K562 (cell line): ENCODE results near the gene PICK1. TPM values are rescaled to one million over a fixed set of nuclear protein-coding genes. Genes with fewer than 3 reads are reported as not detected.

Experiments used
- ATAC-seq: fragments of 200-7000 bp; cut with Tn5 transposase; 3 replicates; pipeline ENCODE4 v1.9.1; 2020; ENCODE audit warnings: moderate library complexity
- BruUV-seq: library from RNA; stranded (reverse); fragments of 400-500 nt; replicated peaks from 2 replicates; lab custom pipeline; 2021; lab: Mats Ljungman, UMichigan
- CTCF ChIA-PET: fragments of 300-600 bp; formaldehyde crosslinking; extraction: SDS; loops from one replicate; lab custom pipeline; 2021; ENCODE audit warnings: low intra/inter-chr PET ratio; lab: Yijun Ruan, JAX
- POLR2A ChIA-PET: fragments of 300-600, 350-650 bp; sonication (Branson Sonifier 250); formaldehyde crosslinking; extraction: SDS; loops from one replicate; lab custom pipeline; 2021; ENCODE audit warnings: antibody characterized with exemption, inconsistent platforms; lab: Yijun Ruan, JAX
- DNase-seq, 4 experiments: peaks; one replicate each; pipeline versions ENCODE4 v3.0.0 to v3.0.0-alpha.2; 2011 to 2018; ENCODE audit warnings: low spot score in 3 of 4, mixed read lengths in 3 of 4; ENCODE audit errors: extremely low read depth in 1 of 4
- FAIRE-seq: peaks from 2 replicates; lab custom pipeline; 2011; peaks lifted over from hg19 to GRCh38; lab: Jason Lieb, UNC
- H2AFZ ChIP-seq: 2 replicates; pipeline ENCODE4 v1.6.0; 2011; ENCODE audit warnings: low read depth, low read length, control low read depth, inconsistent platforms
- H3K27ac ChIP-seq: fragments of 200-600 bp; 3 replicates; pipeline ENCODE4 v1.8.0; 2011; ENCODE audit warnings: low read depth, mild to moderate bottlenecking, control low read depth, inconsistent platforms, low read length, moderate library complexity, mixed read lengths; ENCODE audit errors: extremely low read depth
- H3K27me3 ChIP-seq, 2 experiments: fragments of 300-600 bp in 1 of 2; 2 replicates in 1 of 2; 3 replicates in 1 of 2; pipeline versions ENCODE4 v1.6.0 to v1.8.0; 2011; ENCODE audit warnings: inconsistent platforms in 2 of 2, low read length in 2 of 2, mild to moderate bottlenecking in 1 of 2, mixed read lengths in 1 of 2, moderate library complexity in 1 of 2; ENCODE audit not compliant: control insufficient read depth in 2 of 2, insufficient read depth in 2 of 2
- H3K36me3 ChIP-seq: fragments of 300-600 bp; 3 replicates; pipeline ENCODE4 v1.8.0; 2011; ENCODE audit warnings: mild to moderate bottlenecking, low read length, inconsistent platforms; ENCODE audit not compliant: control insufficient read depth, insufficient read depth
- H3K4me1 ChIP-seq, 2 experiments: fragments of 200-600 bp in 1 of 2; replicated peaks in 1 of 2; 2 replicates in 1 of 2; 3 replicates in 1 of 2; pipeline versions ENCODE4 v1.5.1 to v1.8.0; 2011; ENCODE audit warnings: inconsistent platforms in 2 of 2, low read length in 2 of 2, mild to moderate bottlenecking in 1 of 2, mixed read lengths in 1 of 2, moderate library complexity in 1 of 2; ENCODE audit not compliant: control insufficient read depth in 2 of 2, insufficient read depth in 2 of 2
- H3K4me2 ChIP-seq: 2 replicates; pipeline ENCODE4 v1.6.1; 2011; ENCODE audit warnings: low read length, control low read depth, inconsistent platforms, mixed read lengths; ENCODE audit not compliant: insufficient read depth
- H3K4me3 ChIP-seq: fragments of 200-600 bp; sonication (generic), shearing (Covaris generic); 2 replicates; pipeline ENCODE4 v1.5.1; 2016; ENCODE audit warnings: control low read depth, inconsistent platforms
- H3K79me2 ChIP-seq: fragments of 200-600 bp; 3 replicates; pipeline ENCODE4 v1.8.0; 2011; ENCODE audit warnings: low read length, inconsistent platforms; ENCODE audit not compliant: control insufficient read depth, insufficient read depth
- H3K9ac ChIP-seq, 2 experiments: 2 replicates each; pipeline versions ENCODE4 v1.6.0 to v1.6.1; 2011; ENCODE audit warnings: low read depth in 2 of 2, low read length in 2 of 2, control low read depth in 1 of 2, inconsistent platforms in 1 of 2, mild to moderate bottlenecking in 1 of 2, mixed read lengths in 1 of 2; ENCODE audit not compliant: insufficient read depth in 1 of 2
- H3K9me1 ChIP-seq: one replicate; pipeline ENCODE4 v1.6.0; 2011; ENCODE audit warnings: inconsistent platforms, mild to moderate bottlenecking, low read length, moderate library complexity; ENCODE audit not compliant: control insufficient read depth, insufficient read depth
- H3K9me3 ChIP-seq: replicated peaks from 2 replicates; pipeline ENCODE4 v1.5.1; 2011; ENCODE audit warnings: low read depth, low read length, inconsistent platforms; ENCODE audit not compliant: control insufficient read depth, insufficient read depth
- H4K20me1 ChIP-seq: replicated peaks from 2 replicates; pipeline ENCODE4 v1.6.1; 2011; ENCODE audit warnings: low read length, inconsistent platforms, mixed read lengths; ENCODE audit not compliant: control insufficient read depth, insufficient read depth
- E2F3 ChIP-seq: fragments of 250-450 bp; sonication (Bioruptor Pico); IDR thresholded peaks from 2 replicates; pipeline ENCODE4 v1.4.0; 2020; ENCODE audit warnings: mild to moderate bottlenecking
- FOS ChIP-seq: IDR thresholded peaks from 3 replicates; pipeline ENCODE4 v1.6.1; 2011; ENCODE audit not compliant: insufficient read length; ENCODE audit errors: extremely low read depth
- FOXJ3 ChIP-seq: sonication (generic); formaldehyde crosslinking; IDR thresholded peaks from 2 replicates; pipeline ENCODE4 v1.4.0; 2020; ENCODE audit warnings: mild to moderate bottlenecking, missing genetic modification reagents
- FOXP1 ChIP-seq: sonication (generic); formaldehyde crosslinking; IDR thresholded peaks from 2 replicates; pipeline ENCODE4 v1.8.0; 2022; ENCODE audit warnings: mild to moderate bottlenecking, missing genetic modification reagents
- GABPB2 ChIP-seq: fragments of 250-450 bp; sonication (Bioruptor Pico); conservative IDR thresholded peaks from 2 replicates; pipeline ENCODE4 v1.5.1; 2021; ENCODE audit warnings: mild to moderate bottlenecking
- MYC ChIP-seq, 2 experiments: fragments of 250-450 bp in 1 of 2; sonication (Bioruptor Pico) in 1 of 2; IDR thresholded peaks; 2 replicates each; pipeline versions ENCODE4 v1.5.1 to v1.6.1; 2012 to 2021; ENCODE audit warnings: low read depth in 2 of 2, borderline replicate concordance in 1 of 2, improper control_type of control experiment in 1 of 2, low read length in 1 of 2, mild to moderate bottlenecking in 1 of 2, moderate library complexity in 1 of 2
- NFXL1 ChIP-seq: fragments of 450-650 bp; formaldehyde crosslinking; IDR thresholded peaks from 2 replicates; pipeline ENCODE4 v1.4.0; 2021; ENCODE audit warnings: mild to moderate bottlenecking
- RCOR1 ChIP-seq, 2 experiments: IDR thresholded peaks; 2 replicates each; pipeline ENCODE4 v1.6.1; 2012; ENCODE audit warnings: low read depth in 2 of 2, low read length in 2 of 2, borderline replicate concordance in 1 of 2, improper control_type of control experiment in 1 of 2
- SREBF1 ChIP-seq: fragments of 150-350 bp; IDR thresholded peaks from 2 replicates; pipeline ENCODE4 v1.6.1; 2014; ENCODE audit warnings: antibody characterized with exemption, low read depth, low read length, borderline replicate concordance
- XRCC4 ChIP-seq: IDR thresholded peaks from one replicate; pipeline ENCODE4 v1.6.1; 2011; ENCODE audit not compliant: insufficient read depth, insufficient read length; ENCODE audit errors: extremely low read depth
- ZFX ChIP-seq: sonication (generic); formaldehyde crosslinking; IDR thresholded peaks from 2 replicates; pipeline ENCODE4 v1.8.0; 2022; ENCODE audit warnings: mild to moderate bottlenecking, missing genetic modification reagents, moderate library complexity
- ZNF347 ChIP-seq: fragments of 450-650 bp; formaldehyde crosslinking; IDR thresholded peaks from 2 replicates; pipeline ENCODE4 v1.4.0; 2020; ENCODE audit warnings: low read depth, mild to moderate bottlenecking, moderate library complexity
- ZNF395 ChIP-seq: fragments of 200-800 bp; sonication (Bioruptor generic); IDR thresholded peaks from 2 replicates; pipeline ENCODE4 v1.6.1; 2017; ENCODE audit warnings: missing genetic modification characterization, missing compliant biosample characterization
- ZNF583 ChIP-seq: fragments of 250-450 bp; sonication (Bioruptor Pico); IDR thresholded peaks from 2 replicates; pipeline ENCODE4 v1.4.0; 2020
- ZNF584 ChIP-seq: fragments of 200-800 bp; sonication (Bioruptor generic); IDR thresholded peaks from 2 replicates; pipeline ENCODE4 v1.6.1; 2016; ENCODE audit warnings: low read depth, mild to moderate bottlenecking, missing genetic modification characterization, missing compliant biosample characterization
- ZNF589 ChIP-seq: fragments of 200-800 bp; sonication (Bioruptor generic); IDR thresholded peaks from 2 replicates; pipeline ENCODE4 v1.6.1; 2016; ENCODE audit warnings: low read depth, missing genetic modification characterization, missing compliant biosample characterization
- ZNF699 ChIP-seq: fragments of 250-450 bp; sonication (Bioruptor Pico); IDR thresholded peaks from 2 replicates; pipeline ENCODE4 v1.8.0; 2021; ENCODE audit warnings: mild to moderate bottlenecking, moderate library complexity; ENCODE audit not compliant: insufficient replicate concordance
- WGBS: fragments of 100-300 bp; shearing (Covaris generic); methylation state at CpG from one replicate; pipeline ENCODE4 v1.1.6; 2016; ENCODE audit warnings: low coverage, mixed read lengths; ENCODE audit not compliant: insufficient coverage; ENCODE audit errors: missing lambda C conversion rate; 5-methylcytosine and 5-hydroxymethylcytosine counted together
- in situ Hi-C: fragments of 300-500 bp; cut with MboI; formaldehyde crosslinking; loops from 4 replicates; pipeline ENCODE4 v1.15.0; 2018; ENCODE audit warnings: inconsistent platforms, mixed read lengths
- intact Hi-C: fragments of 100-400 bp; cut with micrococcal nuclease; formaldehyde crosslinking; loops from 2 replicates; pipeline ENCODE4 v1.14.2; 2022
- polyA plus RNA-seq, 8 experiments: library from polyadenylated mRNA; depleted of rRNA in 4 of 8; stranded (reverse) in 5 of 8; unstranded in 3 of 8; fragments of >200 nt; fragmentation: Nextera tagmentation in 2 of 8; fragmentation: Illumina TruSeq in 1 of 8; extraction: Ambion mirVana in 2 of 8; extraction: Trizol in 1 of 8; gene quantifications; 2 replicates each; pipeline versions ENCODE4 v1.2.1 to v1.2.3, GENCODE V29; 2011 to 2014; ENCODE audit warnings: inconsistent platforms in 1 of 8, missing spikeins in 1 of 8
- total RNA-seq, 7 experiments: library from RNA; depleted of rRNA in 6 of 7; stranded (reverse); fragments of >200 nt in 6 of 7; fragmentation: Illumina TruSeq in 2 of 7; extraction: Trizol in 2 of 7; gene quantifications; 2 replicates each; pipeline versions ENCODE4 v1.2.1 to v1.2.3, GENCODE V29; 2011 to 2021; ENCODE audit warnings: low replicate concordance in 1 of 7
- TF ChIP-seq, protein P1 (sequence below), 2 experiments: fragments of 450-650 bp; conservative IDR thresholded peaks; 2 replicates each; pipeline ENCODE4 v1.6.1; 2017; ENCODE audit warnings: mild to moderate bottlenecking in 2 of 2, moderate library complexity in 2 of 2
- TF ChIP-seq, protein P2 (sequence below), 2 experiments: IDR thresholded peaks; 2 replicates each; pipeline ENCODE4 v1.6.1; 2011; ENCODE audit warnings: borderline replicate concordance in 1 of 2, control low read depth in 1 of 2, low read depth in 1 of 2, low read length in 1 of 2, mild to moderate bottlenecking in 1 of 2, mixed read lengths in 1 of 2, moderate library complexity in 1 of 2; ENCODE audit not compliant: insufficient read depth in 1 of 2, insufficient read length in 1 of 2, poor library complexity in 1 of 2, severe bottlenecking in 1 of 2; ENCODE audit errors: extremely low read depth in 1 of 2

Gene PICK1
- total and polyA plus RNA-seq, 9 of the 15 experiments (the other 6 are each of a cell fraction or from before 2014, with no cell fraction given) = 0.06 to 11.0 (median 7.9) TPM; not detected in 1

- intact Hi-C loops (no loop called here), in situ Hi-C loops (no loop called here)
- 41% methylated on average over 8 of the region's 34 CpGs for WGBS
- no TSS peak for BruUV-seq
- H3K9ac ChIP-seq = no peak overlapping the region
- no peak overlapping the region for H3K27ac ChIP-seq
- ATAC-seq (no peak), FAIRE-seq (no peak), DNase-seq (no peak)
- H3K4me1 ChIP-seq = peaks cover 0 to 23% of the 10 kb centered on the region in 2 experiments; a peak in 2 of 5 replicates
- no peak overlapping the region for H2AFZ ChIP-seq
- H3K4me3 ChIP-seq = no peak overlapping the region
- H4K20me1 ChIP-seq = no peaks in the 10 kb centered on the region
- POLR2A ChIA-PET = interaction anchor here (0.6 kb wide), 1 partner anchor 141 kb away, joined by 3 read pairs; no protein-coding TSS in a partner anchor
- H3K79me2 ChIP-seq = no peaks in the 10 kb centered on the region
- H3K27me3 ChIP-seq = peaks cover 0 to 21% of the 10 kb centered on the region in 2 experiments; a peak in 2 of 5 replicates
- no peaks in the 10 kb centered on the region for H3K36me3 ChIP-seq
- H3K9me3 ChIP-seq = no peaks in the 10 kb centered on the region
- CTCF ChIA-PET = no interaction called here
- H3K4me2 ChIP-seq = no peak overlapping the region
- no peak for TF ChIP-seq ZNF699 (CRISPR knock-in tag)
- no peak for TF ChIP-seq GABPB2 (CRISPR knock-in tag)
- no peak for TF ChIP-seq ZNF395 (CRISPR knock-in tag)
- no peak for TF ChIP-seq FOXP1
- no peak for TF ChIP-seq ZNF347
- no peak for TF ChIP-seq FOXJ3
- TF ChIP-seq ZNF589 (CRISPR knock-in tag) = no peak
- TF ChIP-seq, protein P1, sequence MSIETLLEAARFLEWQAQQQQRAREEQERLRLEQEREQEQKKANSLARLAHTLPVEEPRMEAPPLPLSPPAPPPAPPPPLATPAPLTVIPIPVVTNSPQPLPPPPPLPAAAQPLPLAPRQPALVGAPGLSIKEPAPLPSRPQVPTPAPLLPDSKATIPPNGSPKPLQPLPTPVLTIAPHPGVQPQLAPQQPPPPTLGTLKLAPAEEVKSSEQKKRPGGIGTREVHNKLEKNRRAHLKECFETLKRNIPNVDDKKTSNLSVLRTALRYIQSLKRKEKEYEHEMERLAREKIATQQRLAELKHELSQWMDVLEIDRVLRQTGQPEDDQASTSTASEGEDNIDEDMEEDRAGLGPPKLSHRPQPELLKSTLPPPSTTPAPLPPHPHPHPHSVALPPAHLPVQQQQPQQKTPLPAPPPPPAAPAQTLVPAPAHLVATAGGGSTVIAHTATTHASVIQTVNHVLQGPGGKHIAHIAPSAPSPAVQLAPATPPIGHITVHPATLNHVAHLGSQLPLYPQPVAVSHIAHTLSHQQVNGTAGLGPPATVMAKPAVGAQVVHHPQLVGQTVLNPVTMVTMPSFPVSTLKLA (conservative IDR thresholded peaks at IDR 0.05) = no peak
- TF ChIP-seq NFXL1 (CRISPR knock-in tag) = no peak
- TF ChIP-seq, protein P2, sequence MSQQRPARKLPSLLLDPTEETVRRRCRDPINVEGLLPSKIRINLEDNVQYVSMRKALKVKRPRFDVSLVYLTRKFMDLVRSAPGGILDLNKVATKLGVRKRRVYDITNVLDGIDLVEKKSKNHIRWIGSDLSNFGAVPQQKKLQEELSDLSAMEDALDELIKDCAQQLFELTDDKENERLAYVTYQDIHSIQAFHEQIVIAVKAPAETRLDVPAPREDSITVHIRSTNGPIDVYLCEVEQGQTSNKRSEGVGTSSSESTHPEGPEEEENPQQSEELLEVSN (IDR thresholded peaks at IDR 0.05; ENCODE audit: borderline replicate concordance in 1 of 2, extremely low read depth in 1 of 2, insufficient read depth in 1 of 2, insufficient read length in 1 of 2, low read depth in 1 of 2, low read length in 1 of 2, poor library complexity in 1 of 2, severe bottlenecking in 1 of 2) = no peak
- TF ChIP-seq ZNF583 = no peak
- no peak for TF ChIP-seq SREBF1
- no peak for TF ChIP-seq E2F3 (CRISPR knock-in tag)
- no peak for TF ChIP-seq ZFX
- no peak for TF ChIP-seq MYC (IDR thresholded peaks at IDR 0.05; ENCODE audit: low read depth, low read length)
- TF ChIP-seq MYC (CRISPR knock-in tag; IDR thresholded peaks at IDR 0.05; ENCODE audit: borderline replicate concordance, low read depth) = no peak
- no peak for TF ChIP-seq ZNF584 (CRISPR knock-in tag)
- TF ChIP-seq RCOR1 (IDR thresholded peaks at IDR 0.05; ENCODE audit: borderline replicate concordance in 1 of 2, low read depth in 2 of 2, low read length in 2 of 2) = no peak
- no peak for TF ChIP-seq FOS
- no peak for TF ChIP-seq XRCC4
- no peaks in the 10 kb centered on the region for H3K9me1 ChIP-seq
These were observed 32.3 kb downstream of the PICK1 start for GRCh38 chr22:38089474-38089851.
